ENCODE measurements around the gene MCF2.

DNA sequence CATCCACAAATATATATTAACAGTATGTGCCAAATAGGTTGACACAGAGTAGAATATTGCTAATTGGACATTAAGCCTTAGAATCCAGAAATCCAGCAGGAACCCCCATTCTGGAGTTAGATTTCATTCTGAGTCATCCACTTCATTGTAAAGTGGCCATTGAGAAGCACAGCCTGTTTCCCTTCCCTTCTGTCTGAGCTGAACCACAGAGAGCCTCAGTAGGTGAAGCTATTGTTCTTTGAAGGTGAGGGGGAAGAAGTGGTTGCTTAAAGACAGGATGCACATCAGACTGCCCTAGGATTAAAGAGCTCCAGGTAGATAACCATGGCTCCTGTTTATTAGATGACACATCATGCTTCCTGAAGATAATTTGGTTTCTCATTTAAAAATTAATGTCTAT is 30.6 kb upstream of the MCF2 start:
- TF ChIP-seq YY1 (IDR thresholded peaks at IDR 0.05; ENCODE audit: insufficient read depth, insufficient read length), result no peak
- TF ChIP-seq ZNF274 (IDR thresholded peaks at IDR 0.05; ENCODE audit: low read depth, low read length), result no peak

Data from NT2/D1 (cell line).